ENCODE measurements around the gene TBCA. TPM values are rescaled to one million over a fixed set of nuclear protein-coding genes. Genes with fewer than 3 reads are reported as not detected.

TBCA gene
- total and polyA plus RNA-seq, 9 of the 15 experiments (the other 6 are each of a cell fraction or from before 2014, with no cell fraction given) = 164 to 661 (median 334) TPM

- TF ChIP-seq ZNF280B (CRISPR knock-in tag; IDR thresholded peaks at IDR 0.05) (no peak), SUPT5H (IDR thresholded peaks at IDR 0.05) (peak; percentile 85), NCOA6 (IDR thresholded peaks at IDR 0.05) (no peak), GATAD2A (IDR thresholded peaks at IDR 0.05) (no peak), ZNF507 (tag; conservative IDR thresholded peaks at IDR 0.05) (no peak), ZNF23 (CRISPR knock-in tag; IDR thresholded peaks at IDR 0.05) (no peak), TOE1 (IDR thresholded peaks at IDR 0.05; ENCODE audit: borderline replicate concordance) (peak; percentile 90; the same call in 1 of the 2 replicates), TOE1 (CRISPR knock-in tag; IDR thresholded peaks at IDR 0.05; ENCODE audit: borderline replicate concordance, low read depth) (0 out of 2 replicates have a peak, but pooled peaks have one; percentile 75), ZNF224 (CRISPR knock-in tag; IDR thresholded peaks at IDR 0.05) (no peak), CHCHD3 (CRISPR knock-in tag; IDR thresholded peaks at IDR 0.05) (no peak), E2F4 (CRISPR knock-in tag; IDR thresholded peaks at IDR 0.05; ENCODE audit: low read depth) (peak; percentile 35; the same call in 1 of the 2 replicates), HNRNPH1 (optimal IDR thresholded peaks at IDR 0.05; ENCODE audit: low read depth, low read length) (no peak), ZNF146 (CRISPR knock-in tag; IDR thresholded peaks at IDR 0.05; ENCODE audit: unreplicated experiment) (no peak), ZMIZ1 (IDR thresholded peaks at IDR 0.05; ENCODE audit: low read depth in 2 of 2, low read length in 2 of 2) (no peak), NR2C2 (CRISPR knock-in tag; IDR thresholded peaks at IDR 0.05) (no peak), NR2C2 (tag; IDR thresholded peaks at IDR 0.05) (peak; percentile 71), ZNF57 (CRISPR knock-in tag; IDR thresholded peaks at IDR 0.05) (no peak), ZNF395 (CRISPR knock-in tag; IDR thresholded peaks at IDR 0.05) (peak; percentile 89), SREBF1 (IDR thresholded peaks at IDR 0.05; ENCODE audit: borderline replicate concordance, low read depth, low read length) (no peak), SPI1 (IDR thresholded peaks at IDR 0.05; ENCODE audit: borderline replicate concordance, low read depth, low read length) (no peak)
These were observed at the start of gene TBCA (continued) for GRCh38 chr5:77775790-77776553.
